NCI-H524 treated with DMSO at 0.1 percent for 48 hours (cell line): ENCODE measurements around the gene AOPEP.

Experiments
- DNase-seq: peaks from one replicate; lab custom pipeline; 2025; lab: John Stamatoyannopoulos, UW

AOPEP gene

DNA sequence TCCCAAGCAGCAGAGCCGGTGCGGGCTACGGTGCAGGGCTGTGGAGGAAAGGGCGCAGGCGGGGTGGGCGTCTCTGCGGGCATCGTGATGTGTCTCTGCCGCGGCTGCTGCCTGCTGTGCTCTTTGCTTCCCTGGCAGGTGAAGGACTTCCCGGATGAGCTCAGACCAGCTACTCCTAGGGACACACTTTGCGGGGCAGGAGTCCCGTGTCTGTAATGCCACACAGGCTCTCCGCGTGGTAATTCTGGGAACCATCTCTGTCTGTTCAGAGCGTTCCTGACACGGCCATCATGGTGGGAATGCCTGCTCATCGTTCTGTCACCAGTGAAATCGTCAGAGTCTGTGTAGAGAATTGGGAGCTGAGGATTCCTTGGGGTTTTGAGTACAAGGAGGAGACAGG lies 355.5 kb downstream of the AOPEP start:
- no peak for DNase-seq

DNA sequence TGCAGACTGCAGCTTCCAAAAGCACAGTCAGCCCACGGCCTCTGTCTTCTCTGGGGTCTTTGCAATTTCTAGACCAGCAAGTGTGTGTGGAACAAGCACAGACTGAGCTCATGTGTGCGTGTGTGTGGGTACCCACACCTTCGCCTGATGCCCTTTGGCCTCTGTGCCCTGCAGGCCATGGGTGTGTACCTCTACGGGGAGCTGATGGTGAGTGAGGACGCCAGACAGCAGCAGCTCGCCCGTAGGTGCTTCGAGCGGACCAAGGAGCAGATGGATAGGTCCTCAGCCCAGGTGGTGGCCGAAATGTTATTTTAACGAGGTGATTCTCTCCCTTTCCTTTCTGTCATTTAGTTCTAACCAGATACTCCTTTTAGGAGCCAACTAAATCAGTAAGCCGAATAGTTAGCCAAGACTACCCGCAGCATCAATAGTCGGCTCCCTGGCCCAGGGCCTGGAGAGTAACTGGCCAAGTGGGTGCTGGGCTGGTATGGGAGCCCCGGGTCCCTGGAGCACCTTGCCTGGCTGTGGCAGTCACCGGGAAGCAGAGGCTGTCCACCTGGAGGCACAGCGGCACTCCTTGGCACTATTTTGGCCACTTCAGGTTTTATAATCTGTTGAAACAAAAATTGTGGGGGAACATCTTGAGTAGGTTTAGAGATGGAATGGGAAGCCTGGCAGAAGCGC lies 356.0 kb downstream of the AOPEP start:
- no peak for DNase-seq

DNA sequence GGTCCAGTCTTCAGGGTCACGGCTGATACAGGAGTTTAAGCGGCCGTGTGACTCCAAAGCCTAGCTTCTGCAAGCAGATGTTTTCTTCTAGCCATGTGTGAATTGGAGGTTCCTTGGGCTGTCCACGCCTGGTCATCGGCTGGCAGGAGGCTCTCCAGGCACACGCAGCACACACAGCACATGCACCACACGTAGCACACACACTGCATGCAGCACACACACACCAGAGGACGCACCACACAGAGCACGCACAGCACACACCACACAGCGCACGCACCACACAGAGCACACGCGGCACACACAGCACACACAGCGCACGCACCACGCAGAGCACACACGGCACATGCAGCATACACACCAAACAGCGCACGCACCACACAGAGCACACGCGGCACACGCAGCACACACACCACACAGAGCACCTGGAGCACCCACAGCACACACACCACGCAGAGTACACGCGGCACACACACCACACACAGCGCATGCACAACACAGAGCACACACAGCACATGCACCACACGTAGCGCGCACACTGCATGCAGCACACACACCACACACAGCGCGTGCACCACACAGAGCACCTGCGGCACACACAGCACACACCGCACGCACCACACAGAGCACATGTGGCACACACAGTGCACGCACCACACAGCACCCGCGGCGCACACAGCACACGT lies 356.7 kb downstream of the AOPEP start:
- no peak for DNase-seq

DNA sequence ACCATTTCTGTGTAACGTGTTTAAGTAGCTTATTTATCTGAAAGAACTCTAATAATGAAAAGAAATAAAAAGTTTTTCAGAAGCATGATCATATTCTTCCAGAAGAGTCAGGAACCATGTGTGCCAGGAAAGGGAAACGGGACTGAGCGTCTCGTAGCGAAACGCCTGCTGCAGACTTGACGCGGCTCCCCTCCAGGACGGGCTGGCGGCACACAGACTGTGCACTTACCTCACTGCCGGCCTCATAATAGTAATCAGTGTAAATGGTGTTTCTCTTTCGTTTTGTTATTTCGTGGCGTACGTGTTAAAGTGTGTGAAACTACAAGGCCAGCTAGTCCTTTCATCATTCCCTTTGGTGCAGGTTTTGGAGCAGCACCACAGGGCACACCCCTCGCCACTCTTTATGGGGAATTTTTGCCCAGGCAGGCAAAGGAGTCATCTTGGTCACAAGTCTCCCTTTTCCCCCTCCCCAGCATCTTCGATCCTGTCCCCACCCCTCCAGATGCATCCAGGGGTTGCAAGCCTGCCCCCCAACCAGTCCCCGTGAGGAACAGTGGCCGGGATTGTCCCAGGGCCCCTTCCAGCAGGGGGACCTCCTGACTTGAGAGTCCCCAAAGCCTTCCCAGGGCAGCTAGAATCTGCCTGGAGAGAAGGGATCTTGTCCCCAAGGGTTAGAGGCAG lies 357.9 kb downstream of the AOPEP start:
- no peak for DNase-seq

DNA sequence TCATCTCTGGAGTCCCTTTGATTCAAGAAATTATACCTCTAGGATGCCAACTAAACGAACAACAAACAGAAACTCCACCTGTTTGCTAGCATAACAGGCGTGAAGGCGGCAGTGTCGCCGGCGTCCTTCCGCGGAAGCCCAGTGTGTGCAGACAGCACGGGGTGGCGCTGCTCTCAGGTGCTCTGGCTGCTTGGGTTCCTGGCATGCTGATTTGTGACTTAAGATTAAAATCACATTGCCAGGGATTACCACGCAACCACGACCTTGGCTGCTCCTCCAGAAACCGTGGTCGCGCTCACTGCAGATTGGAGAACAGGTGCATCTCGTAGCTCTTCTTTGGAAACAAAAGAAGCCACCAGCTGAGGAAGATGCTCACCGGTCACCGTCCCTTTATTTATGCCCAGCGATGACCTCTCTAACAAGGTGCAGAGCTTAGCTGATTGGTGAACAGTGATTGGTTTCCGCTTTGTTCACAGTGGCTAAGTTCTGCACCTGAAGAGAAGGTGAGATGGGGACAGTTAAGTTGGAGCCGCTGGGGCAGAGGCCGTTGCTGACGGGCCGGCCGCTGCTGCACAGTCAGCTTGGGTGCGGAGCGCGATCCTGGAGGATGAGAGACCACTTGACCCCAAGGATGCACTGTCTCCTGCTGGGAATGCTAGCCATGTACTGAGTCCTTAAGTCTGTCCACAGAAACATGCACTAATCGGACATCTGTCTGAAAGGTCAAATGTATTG lies 358.7 kb downstream of the AOPEP start:
- DNase-seq = no peak

DNA sequence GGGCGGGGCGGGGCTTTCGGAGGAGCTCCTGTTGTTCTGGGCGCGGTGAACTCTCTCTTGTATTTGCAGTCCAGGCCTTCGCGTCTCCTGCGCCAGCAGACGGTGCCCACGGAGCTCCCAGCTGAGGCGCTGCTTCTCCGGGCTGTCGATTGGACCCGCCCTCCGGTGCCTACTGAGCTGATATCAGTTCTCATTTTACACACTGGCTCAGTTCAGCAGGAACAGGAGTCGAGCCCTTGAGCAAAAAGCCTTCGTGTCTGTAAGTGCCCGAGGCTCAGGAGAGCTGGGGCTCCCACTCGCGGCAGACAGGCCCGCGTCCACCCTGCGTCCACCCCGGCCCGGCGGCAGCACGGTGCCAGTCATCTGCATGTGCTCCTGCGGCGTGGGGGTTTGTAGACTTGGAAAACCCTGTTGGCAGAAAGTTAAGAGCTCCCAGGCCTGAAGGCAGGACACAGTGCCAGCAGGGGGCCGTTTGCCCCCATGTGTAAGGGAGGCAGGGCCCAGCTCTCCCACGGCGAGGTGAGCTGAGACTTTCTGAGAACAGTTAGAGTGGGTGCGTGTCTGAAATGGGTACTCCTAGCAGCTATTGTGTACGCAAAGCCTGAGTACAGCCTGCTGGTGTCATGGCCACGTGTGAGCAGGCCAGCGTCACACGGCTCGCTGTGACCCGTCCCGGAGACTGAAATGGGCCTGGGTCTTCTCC lies 359.5 kb downstream of the AOPEP start:
- no peak for DNase-seq

DNA sequence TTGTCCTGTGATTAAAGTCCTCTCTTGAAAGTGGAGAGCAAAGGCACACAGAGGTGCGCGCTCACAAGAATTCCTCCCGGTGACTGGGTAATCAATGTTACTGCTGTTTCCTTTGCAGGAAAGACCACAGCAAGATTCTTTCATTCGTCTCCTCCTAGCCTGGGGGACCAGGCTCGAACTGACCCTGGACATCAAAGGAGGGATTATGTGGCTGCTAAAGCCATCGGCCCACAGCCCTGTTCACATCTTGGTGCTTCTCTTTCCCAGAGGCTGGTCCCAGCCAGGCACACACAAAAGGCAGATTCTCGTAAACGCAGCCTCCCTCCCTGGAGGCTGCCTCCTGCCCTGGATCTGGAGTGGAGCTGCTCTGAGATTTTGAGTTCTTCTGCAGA lies 360.1 kb downstream of the AOPEP start:
- no peak for DNase-seq

DNA sequence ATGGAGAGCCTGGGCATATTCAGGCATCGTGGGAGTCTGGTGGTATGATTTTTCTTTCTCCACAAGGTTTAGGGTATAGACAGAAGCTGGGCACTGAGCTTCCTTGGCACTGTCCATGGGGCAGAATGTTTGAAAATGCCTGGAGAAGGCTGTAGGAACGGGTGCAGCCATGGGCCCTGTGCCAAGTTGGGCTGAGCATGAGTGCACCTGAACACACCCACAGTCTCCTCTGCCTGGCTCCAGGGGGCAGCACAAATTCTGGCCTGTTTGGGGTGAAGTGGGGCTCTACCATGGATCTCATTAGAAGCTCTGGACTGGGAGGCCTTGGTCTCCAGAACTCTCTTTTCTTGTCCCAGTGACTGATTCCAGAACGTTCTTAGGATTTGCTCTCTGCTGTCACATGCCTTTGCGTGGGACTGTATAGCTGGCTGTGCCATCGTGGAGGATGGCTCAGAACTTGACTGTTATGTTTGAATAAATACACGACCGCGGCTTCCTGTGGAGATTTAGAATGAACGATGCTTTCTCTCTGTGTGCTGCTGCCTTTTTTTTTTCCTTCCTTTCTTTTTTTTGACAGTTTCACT lies 361.3 kb downstream of the AOPEP start:
- DNase-seq = no peak

DNA sequence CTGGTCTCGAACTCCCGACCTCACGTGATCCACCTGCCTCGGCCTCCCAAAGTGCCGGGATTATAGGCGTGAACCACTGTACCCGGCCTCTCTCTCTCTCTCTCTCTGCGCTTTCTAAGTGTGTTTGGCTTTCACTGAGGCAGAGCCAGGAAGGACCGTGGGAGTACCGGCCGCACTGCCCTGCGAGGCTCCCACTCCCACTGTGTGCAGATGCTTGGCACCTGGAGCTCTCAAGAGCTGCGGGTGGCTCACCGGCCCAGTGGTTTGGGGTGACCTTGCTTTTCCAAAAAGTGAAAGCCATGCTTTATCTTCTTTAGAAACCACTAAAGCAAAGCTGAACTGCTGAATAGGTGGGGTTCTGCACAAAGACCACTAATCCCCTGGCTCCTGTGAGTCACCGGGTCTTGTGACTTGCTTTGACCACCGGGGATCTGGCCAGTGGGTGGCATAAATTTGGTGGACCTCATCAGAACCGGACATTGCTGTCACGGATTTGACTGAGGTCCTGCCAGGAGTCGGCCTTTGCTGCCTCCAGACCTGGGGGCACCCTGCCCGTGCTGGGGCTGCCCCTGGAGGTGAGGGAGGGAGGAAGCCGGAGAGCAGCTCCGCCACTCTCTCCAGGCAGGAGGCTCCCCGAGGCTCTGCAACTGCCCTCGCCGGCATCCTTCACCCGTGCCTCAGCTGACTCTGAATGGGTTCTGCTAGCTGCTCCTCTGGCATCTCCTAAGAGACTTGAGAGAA lies 362.1 kb downstream of the AOPEP start:
- no peak for DNase-seq

DNA sequence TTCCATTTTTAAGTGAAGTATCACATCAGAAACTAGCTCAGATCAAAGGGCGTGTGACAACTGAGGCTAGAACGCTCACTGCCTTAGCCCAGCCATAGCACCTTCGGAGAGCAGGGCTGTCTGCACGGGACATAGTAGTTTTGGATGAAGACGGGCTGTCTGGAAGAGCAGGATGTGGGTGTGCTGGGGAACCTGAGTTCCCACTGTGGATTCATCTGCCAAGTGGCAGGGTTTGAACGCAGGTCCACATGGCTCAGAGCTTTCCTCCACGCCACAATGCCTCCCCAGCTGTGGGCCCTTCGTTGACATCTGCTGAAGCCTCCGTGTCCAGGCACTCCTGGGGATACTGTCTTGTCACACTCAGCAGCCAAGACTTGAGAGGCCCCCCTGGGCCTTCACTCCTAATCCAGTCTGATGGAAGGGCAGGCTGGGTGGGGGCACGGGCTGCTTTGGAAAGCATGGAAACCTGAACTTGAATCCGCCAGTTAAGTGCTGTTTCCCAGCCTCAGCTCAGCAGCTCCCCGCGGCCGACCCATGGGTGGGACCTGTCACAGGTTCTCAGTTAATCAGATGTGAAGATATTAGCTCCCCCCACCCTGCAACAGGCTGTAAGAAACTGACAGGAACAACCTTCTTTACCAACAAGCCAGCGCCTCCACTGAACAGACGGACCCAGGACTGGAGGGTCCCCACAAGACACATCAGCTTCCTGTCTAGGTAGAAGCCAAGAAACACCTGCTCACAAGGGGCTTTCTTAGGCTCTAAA lies 362.9 kb downstream of the AOPEP start:
- no peak for DNase-seq

DNA sequence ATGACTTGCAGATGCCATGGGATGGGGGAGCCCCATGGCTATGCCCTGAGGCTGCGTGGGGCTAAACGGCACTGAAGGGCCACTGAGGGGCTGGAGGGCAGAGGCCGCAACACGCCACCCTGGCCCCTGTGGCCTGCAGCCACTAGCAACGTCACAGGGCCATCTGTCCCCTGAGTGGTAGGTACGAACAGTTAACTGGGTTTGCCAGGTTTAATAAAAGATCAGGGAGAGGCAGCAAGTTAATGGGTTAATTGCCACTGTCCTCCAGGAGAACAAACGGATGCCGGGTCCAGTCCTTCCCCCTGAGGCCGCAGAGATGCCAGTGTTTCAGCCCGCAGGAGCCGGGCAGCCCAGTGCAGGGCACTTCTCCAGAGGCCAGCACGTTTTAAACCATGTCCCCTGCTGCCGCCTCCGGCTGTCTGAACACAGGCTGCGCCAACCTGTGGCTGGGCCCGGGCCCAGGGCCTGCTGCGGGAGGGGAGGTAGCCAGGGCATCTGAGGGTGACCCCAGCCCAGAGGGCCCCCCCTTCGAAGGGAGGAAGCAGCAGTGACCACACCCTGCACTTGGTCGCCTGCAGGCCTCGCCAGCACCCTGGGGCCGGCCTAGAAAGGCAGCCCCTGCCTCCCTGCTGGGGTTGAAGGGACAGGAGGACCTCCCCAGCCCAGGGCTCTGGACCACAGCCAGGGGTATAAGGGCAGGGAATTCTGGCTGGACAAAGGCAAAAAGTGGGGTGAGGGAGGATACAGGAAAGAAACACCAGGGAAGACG lies 363.7 kb downstream of the AOPEP start:
- DNase-seq = no peak

DNA sequence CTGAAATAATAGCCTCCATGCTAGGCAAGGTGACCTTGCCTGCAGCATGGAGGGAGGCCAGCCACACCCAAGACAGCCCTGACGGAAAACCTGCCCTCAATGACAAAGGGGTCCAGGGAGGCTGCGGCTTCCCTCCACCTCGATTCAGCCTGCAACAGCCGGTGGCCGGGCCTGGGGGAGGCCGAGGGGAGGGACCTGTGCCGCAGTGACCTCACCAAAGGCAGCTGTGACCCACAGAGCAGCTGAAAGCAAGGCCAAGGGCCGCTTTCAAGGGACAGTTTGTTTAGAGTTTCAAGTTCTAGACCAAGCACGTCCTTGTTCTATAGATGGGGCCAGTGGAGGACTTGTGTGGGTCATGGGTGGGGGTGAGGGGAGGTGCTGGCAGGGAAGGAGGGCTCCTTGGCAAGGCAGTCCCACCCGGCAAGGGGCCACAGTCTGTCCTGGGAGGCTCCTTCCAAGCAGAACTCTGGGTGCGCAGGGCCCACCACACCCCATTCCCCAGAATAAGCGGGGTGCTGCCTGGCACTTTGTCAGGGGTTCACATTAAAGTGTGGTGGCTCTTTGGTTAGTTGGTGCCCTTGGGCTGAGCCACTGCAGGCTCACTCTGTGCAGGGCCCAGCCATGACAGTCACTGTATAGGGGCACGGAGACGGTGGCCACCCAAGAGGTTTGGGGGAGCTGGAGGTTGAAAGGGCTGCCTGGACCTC lies 364.5 kb downstream of the AOPEP start:
- no peak for DNase-seq

DNA sequence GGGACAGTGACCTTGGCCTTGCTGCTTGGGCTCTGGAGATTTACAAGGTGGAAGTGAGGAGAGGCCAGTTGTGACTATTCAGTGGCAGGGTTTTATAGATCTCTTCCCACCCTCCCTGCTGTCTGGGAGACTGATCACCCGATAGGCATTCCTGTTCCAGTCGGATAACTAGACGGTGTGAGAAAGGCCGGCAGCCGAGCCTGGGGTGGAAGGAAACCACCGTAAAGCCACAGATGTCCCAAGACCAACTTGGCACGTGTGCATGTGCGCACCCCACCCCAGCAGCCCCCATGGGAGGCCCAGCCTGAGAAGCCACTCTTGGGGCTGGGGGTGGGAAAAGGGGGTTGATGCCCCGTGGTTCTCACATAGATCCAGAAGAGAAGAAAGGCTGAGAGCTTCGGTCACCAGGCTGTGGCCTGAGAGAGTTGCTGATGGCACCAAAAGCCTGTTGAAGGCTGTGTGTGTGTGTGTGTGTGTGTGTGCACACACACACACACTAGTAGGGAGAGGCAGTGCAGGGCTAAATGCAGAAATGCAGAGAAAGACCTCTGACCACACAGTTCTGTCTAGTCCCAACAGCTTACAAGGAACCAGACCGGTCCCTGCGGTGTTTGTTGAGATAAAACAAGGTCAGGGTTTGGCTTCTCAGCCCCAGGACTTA lies 365.2 kb downstream of the AOPEP start:
- DNase-seq = no peak

DNA sequence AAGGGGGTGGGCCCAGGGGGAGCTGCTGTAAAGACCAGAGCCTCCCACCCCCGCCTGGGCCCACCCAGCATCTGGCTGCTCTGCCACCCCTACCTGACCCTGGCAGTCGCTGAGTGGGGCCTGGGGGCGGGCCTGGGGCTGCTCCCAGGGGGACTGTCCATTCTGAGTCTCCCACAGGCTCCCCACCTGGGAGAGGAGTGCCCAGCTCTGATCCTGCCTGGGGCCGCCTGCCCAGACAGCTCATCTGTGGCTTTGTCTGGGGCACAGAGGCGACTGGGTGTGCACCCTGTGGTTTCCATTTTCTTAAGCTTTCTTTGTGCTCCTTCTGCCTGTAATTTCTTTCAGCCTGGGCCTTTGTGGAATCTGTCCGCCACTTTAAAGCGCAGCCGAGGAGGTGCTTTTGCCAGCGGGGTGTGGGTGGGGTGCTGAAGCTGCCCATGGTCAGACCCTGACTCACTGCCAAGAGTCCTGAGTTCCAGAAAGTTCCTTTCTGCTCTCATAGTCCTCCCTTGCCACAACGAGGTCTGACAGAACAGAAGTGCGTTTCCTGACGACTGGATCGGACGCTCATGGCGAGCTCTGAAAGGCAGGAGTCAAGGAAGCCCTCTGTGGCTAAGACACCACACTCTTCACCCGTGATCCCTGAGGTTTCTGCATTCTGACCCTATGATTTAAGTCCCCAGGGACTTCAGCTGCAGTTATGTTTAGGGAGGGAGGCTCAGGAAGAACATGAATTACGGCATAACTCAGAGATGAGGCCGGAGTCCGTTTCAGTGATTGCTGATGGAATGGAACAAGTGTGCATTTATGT lies 366.0 kb downstream of the AOPEP start:
- DNase-seq = no peak

DNA sequence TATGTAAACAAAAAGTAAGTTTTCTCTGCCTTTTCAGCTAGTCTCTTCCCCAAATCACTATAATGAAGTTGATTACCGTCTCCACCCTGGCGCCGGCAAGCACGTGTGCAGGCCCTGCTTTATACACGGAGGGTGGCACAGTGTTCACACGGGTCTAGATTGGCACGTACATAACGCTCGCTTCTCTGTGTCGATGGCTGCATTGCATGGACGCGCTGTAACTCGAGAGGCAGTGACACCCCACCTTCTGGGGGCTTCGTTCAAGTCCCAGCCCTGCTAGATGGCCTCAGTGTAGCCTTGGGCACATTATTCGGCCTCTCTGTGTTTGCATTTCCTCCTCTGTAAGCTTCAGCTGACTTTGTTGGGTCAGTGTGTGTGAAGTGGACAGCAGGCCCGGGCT lies 367.1 kb downstream of the AOPEP start:
- DNase-seq = no peak

DNA sequence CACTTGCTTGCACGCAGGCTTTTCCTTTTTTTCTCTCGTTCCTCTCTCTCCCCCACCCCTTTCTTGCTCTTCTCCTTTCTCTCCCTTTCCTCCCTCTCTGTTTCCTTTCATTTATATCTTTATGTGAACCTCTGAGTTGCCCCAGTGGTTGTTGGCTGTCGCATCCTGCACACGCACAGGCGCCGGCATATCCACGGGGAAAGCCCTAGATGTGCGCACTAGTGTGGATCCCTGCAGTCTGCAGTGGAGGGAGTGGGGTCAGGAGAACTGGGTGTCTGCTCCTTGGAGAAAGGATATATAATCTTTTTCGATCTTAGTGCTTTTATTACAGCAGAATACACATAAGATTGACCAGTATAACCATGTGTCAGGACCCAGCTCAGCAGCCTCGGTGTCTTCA lies 367.5 kb downstream of the AOPEP start:
- DNase-seq = no peak

DNA sequence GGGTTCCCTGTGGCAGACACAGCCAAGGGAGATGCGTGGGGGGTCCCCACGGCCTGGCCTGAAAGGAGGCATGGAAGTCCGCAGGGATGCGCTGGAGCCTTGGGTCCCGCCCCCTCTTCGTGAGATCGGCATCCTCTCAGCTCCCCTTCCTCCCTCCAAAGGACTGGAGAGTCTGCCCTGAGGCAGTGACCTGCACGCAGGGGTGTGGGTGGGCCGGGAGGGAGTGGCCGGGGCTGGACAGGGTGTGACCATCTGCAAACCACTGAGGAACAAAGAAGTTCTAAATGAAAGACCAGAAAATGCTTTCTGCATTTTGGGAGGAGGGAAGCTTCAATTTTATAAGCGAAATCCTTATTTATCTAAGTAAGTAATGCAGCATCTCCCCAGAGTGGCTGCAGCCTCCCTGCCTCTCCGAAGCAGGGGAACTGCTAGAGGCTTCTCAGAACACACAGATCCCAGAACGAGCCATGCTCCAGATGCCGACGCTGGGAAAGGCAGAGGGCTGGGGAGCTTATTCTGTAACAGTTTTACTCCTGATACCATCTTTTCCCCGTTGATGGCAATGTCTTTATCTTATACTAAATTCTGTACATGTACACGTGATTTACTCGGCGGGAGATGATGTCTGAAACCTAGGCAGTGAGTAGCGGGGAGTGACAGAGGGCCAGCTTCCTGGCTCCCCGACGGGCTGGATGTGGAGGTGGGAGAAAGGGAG lies 369.3 kb downstream of the AOPEP start:
- DNase-seq = no peak
